Fibroblast of villous mesenchyme (primary cell): Measurements from ENCODE around the gene PKHD1. TPM values are rescaled to one million over a fixed set of nuclear protein-coding genes. Genes with fewer than 3 reads are reported as not detected.

Source experiments
- DNase-seq: peaks from one replicate; pipeline ENCODE4 v3.0.0-alpha.2; 2010; ENCODE audit warnings: low read depth
- H3K4me3 ChIP-seq: 2 replicates; pipeline ENCODE4 v1.5.1; 2011; ENCODE audit warnings: low read depth, mild to moderate bottlenecking, low read length
- total RNA-seq: library from RNA; depleted of rRNA; stranded (reverse); fragments of >200 nt; gene quantifications from 2 replicates; pipeline ENCODE4 v1.2.3, GENCODE V29; 2012
- TF ChIP-seq, protein P1 (sequence below): IDR thresholded peaks from 2 replicates; pipeline ENCODE4 v1.5.1; 2012; ENCODE audit warnings: low read depth, mild to moderate bottlenecking, low read length; ENCODE audit not compliant: insufficient read depth

PKHD1 gene
- total RNA-seq, 1 donor: not detected

DNA sequence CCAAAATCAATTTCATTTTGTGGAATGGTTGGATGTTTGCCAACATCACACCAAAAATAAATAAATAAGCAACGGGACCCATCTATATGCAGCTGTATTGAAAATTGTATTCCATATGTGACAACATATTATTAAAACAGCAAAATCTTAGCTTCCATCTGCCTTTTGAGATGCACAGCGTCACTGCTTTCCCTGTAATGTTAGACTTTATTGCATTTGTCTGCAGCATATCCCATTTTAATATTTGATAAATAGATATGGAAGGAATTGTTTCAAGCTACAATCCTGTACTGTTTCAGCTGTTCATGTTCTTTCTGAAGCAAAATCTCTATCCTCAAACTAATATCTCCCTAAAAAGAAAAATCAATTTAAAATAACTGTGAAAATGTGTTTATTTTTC lies 509.1 kb downstream of the PKHD1 start:
- no peak overlapping the region for H3K4me3 ChIP-seq
- DNase-seq: no peak
- TF ChIP-seq, protein P1, sequence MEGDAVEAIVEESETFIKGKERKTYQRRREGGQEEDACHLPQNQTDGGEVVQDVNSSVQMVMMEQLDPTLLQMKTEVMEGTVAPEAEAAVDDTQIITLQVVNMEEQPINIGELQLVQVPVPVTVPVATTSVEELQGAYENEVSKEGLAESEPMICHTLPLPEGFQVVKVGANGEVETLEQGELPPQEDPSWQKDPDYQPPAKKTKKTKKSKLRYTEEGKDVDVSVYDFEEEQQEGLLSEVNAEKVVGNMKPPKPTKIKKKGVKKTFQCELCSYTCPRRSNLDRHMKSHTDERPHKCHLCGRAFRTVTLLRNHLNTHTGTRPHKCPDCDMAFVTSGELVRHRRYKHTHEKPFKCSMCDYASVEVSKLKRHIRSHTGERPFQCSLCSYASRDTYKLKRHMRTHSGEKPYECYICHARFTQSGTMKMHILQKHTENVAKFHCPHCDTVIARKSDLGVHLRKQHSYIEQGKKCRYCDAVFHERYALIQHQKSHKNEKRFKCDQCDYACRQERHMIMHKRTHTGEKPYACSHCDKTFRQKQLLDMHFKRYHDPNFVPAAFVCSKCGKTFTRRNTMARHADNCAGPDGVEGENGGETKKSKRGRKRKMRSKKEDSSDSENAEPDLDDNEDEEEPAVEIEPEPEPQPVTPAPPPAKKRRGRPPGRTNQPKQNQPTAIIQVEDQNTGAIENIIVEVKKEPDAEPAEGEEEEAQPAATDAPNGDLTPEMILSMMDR: no peak

DNA sequence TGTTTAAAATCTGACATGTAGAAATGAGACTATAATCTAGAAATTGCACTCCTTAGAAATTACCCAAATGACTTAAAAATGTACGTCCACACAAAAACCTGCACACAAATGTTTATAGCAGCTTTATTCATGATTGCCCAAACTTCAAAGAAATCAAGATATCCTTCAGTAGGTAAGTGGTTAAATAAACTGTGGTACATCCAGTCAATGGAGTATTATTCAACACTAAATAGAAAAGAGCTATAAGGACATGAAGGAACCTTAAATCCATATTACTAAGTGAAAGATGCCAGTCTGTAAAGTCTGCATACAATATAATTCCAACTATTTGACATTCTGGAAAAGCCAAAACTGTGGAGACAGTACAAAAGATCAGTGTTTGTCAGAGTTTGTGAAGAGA lies 513.4 kb downstream of the PKHD1 start:
- TF ChIP-seq, protein P1: no peak
- no peak for DNase-seq
- H3K4me3 ChIP-seq: no peak overlapping the region

DNA sequence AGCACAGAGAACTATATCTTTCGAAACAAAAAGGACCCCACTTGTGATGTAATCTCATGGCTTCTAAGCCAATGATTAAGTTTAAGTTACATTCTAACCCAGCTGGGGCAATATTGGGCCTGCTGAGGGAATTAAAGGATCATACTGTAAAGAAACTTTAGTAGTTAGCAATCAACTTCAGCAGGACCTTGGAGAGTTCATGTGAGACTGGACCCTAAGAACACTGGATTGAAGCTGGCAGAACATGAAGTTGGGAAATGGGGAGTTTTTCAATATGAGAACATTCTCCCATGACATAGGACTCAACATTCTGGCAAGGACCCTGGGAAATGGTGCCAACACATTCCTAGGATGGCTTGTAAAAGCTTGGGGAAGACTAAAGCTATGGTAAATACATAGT lies 516.2 kb downstream of the PKHD1 start:
- TF ChIP-seq, protein P1: no peak
- no peak overlapping the region for H3K4me3 ChIP-seq
- no peak for DNase-seq

DNA sequence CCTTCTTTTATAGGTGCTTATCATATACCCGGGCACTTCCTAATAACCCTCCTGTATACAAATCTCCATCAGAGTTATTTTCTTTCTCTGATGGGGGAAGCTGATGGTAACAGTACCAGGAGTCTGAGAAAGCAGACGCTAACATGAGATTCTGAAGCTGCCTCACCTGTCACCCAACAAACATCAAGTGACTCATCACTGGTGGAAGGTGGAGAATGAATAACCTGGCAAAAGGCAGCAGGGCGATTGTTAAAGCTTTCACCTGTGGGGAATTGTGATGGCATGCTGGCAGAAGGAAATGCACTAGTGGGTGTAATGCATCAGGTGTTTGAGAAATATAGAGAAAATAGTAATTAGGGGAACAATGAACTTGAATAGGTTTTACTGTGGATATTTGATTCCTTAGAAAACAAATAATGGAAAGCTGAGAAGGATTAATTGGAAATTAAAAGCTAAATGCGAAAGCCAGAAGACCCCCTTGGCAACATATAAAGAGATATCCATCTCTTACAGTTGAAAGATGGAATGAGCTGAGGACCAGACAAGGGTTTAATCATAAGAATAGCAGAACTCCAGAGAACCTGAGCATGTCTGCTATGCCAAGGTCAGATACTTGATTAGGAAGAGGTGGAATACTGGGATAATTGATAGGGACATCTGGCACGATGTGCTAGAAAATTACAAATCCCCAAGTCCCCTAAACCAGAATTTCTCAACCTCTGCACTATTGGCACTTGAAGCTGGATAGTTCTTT lies 517.1 kb downstream of the PKHD1 start:
- TF ChIP-seq, protein P1: no peak
- H3K4me3 ChIP-seq: no peak overlapping the region
- no peak for DNase-seq

DNA sequence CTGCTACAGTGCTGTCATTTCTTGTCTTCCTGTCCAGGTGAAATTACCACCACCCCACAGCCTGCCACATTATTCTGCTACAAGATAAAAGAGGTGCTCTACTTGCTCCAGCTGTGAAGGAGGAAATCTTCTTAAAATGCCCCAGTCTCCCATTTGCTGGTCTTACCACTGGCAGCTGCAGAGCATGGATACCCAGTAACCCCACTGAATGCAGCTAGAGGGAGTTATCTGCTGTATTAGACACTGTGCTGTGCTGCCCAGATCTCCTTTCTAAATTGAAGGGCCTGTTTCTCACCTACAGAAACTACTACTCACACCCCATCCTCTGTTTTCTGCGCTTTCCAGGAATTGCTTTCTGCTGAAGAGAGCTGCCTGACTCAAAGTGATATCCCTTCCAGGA lies 517.8 kb downstream of the PKHD1 start:
- DNase-seq: no peak
- TF ChIP-seq, protein P1: no peak

DNA sequence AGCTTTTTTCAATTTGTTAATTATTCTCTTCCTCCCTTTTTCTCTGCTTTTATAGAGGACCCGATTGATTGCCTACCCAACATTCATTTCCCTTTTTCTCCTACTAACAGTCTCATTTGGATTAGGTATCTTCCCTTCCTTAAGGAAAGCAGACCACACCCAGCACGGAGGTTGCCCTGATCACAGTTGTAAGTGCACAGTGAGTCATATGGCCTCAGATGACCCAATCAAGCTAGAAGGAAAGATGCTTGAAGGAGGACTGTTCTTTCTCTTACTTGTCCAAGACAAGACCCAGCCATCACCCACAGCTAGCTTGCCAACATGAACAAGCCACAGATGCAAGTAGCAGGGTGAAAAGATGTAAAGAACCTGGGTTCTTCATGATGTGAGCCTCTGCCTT lies 518.6 kb downstream of the PKHD1 start:
- no peak overlapping the region for H3K4me3 ChIP-seq
- DNase-seq: no peak
- TF ChIP-seq, protein P1: no peak

More for the DNA sequence above, 517.8 kb downstream of the PKHD1 start:
- no peak overlapping the region for H3K4me3 ChIP-seq

DNA sequence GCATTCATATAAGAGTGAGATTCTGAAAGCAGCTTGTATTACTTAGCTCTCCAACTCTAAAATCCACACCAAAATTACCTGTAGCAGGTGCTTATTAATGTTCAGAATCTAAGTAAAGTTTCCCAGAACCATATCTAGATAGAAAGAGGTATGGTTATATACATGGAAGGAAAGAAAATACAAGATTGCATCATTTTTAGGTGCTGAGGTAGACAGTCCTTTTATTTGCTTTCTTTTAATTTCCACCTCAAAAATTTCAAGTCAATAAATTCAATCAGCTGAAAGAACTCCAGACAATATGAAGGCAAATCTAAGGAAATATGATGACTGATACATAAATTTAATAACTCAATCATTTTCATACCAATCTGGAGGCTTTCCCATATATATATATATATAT lies 521.9 kb downstream of the PKHD1 start:
- DNase-seq: no peak
- TF ChIP-seq, protein P1: no peak
- no peak overlapping the region for H3K4me3 ChIP-seq
